HepG2 (cell line): ENCODE results near the gene TNFAIP1. TPM values are rescaled to one million over a fixed set of nuclear protein-coding genes. Genes with fewer than 3 reads are reported as not detected.

ENCODE experiments used
- CC2D1A ChIP-seq: sonication (generic); formaldehyde crosslinking; IDR thresholded peaks from 2 replicates; pipeline ENCODE4 v1.8.1; 2023; ENCODE audit warnings: mild to moderate bottlenecking, missing genetic modification reagents
- GMEB1 ChIP-seq: sonication (generic); formaldehyde crosslinking; IDR thresholded peaks from 2 replicates; pipeline ENCODE4 v1.5.1; 2020; ENCODE audit warnings: missing genetic modification reagents, mild to moderate bottlenecking, borderline replicate concordance
- GPN1 ChIP-seq: sonication (generic); formaldehyde crosslinking; IDR thresholded peaks from 2 replicates; pipeline ENCODE4 v1.5.1; 2020; ENCODE audit warnings: missing genetic modification reagents, borderline replicate concordance
- GTF3A ChIP-seq: sonication (generic); formaldehyde crosslinking; conservative IDR thresholded peaks from 2 replicates; pipeline ENCODE4 v1.4.0; 2020; ENCODE audit warnings: mild to moderate bottlenecking, missing genetic modification reagents
- HOXA7 ChIP-seq: sonication (generic); formaldehyde crosslinking; IDR thresholded peaks from 2 replicates; pipeline ENCODE4 v1.8.1; 2022; ENCODE audit warnings: mild to moderate bottlenecking, missing genetic modification reagents, moderate library complexity
- KAT7 ChIP-seq: IDR thresholded peaks from 2 replicates; pipeline ENCODE4 v1.6.1; 2018; ENCODE audit warnings: borderline replicate concordance, missing compliant biosample characterization
- MYC ChIP-seq: sonication (generic); formaldehyde crosslinking; IDR thresholded peaks from 2 replicates; pipeline ENCODE4 v1.9.0; 2021; ENCODE audit warnings: missing genetic modification reagents, borderline replicate concordance
- PLRG1 ChIP-seq: fragments of 450-650 bp; conservative IDR thresholded peaks from 2 replicates; pipeline ENCODE4 v1.6.1; 2016
- REL ChIP-seq: sonication (generic); formaldehyde crosslinking; conservative IDR thresholded peaks from 2 replicates; pipeline ENCODE4 v1.8.0; 2022; ENCODE audit warnings: mild to moderate bottlenecking, missing genetic modification reagents, moderate library complexity
- RXRB ChIP-seq: IDR thresholded peaks from 2 replicates; pipeline ENCODE4 v1.6.1; 2016; ENCODE audit warnings: borderline replicate concordance, missing genetic modification reagents, missing compliant biosample characterization
- SNAPC2 ChIP-seq: sonication (generic); formaldehyde crosslinking; IDR thresholded peaks from 2 replicates; pipeline ENCODE4 v1.8.1; 2022; ENCODE audit warnings: mild to moderate bottlenecking, missing genetic modification reagents
- TOPORS ChIP-seq: sonication (generic); formaldehyde crosslinking; IDR thresholded peaks from 2 replicates; pipeline ENCODE4 v1.8.0; 2023; ENCODE audit warnings: mild to moderate bottlenecking, missing genetic modification reagents
- XRCC5 ChIP-seq: fragments of 200-400 bp; formaldehyde crosslinking; optimal IDR thresholded peaks from 2 replicates; pipeline ENCODE3; 2017; ENCODE audit warnings: mild to moderate bottlenecking, low read length
- ZBTB42 ChIP-seq: sonication (generic); formaldehyde crosslinking; IDR thresholded peaks from 2 replicates; pipeline ENCODE4 v1.5.0; 2020; ENCODE audit warnings: mild to moderate bottlenecking, missing genetic modification reagents
- ZBTB43 ChIP-seq: sonication (generic); formaldehyde crosslinking; conservative IDR thresholded peaks from 2 replicates; pipeline ENCODE4 v1.4.0; 2020; ENCODE audit warnings: missing genetic modification reagents
- ZKSCAN1 ChIP-seq: fragments of 150-350 bp; IDR thresholded peaks from 2 replicates; pipeline ENCODE4 v1.6.1; 2014; ENCODE audit warnings: low read length
- ZNF274 ChIP-seq: sonication (generic); formaldehyde crosslinking; IDR thresholded peaks from 2 replicates; pipeline ENCODE4 v1.5.1; 2020; ENCODE audit warnings: mild to moderate bottlenecking, missing genetic modification reagents
- ZNF326 ChIP-seq: sonication (generic); formaldehyde crosslinking; IDR thresholded peaks from 2 replicates; pipeline ENCODE4 v1.4.0; 2020; ENCODE audit warnings: missing genetic modification reagents, borderline replicate concordance
- ZNF382 ChIP-seq: sonication (generic); formaldehyde crosslinking; IDR thresholded peaks from 2 replicates; pipeline ENCODE4 v1.5.0; 2020; ENCODE audit warnings: missing genetic modification reagents, mild to moderate bottlenecking, borderline replicate concordance
- ZNF550 ChIP-seq: sonication (generic); formaldehyde crosslinking; IDR thresholded peaks from 2 replicates; pipeline ENCODE4 v1.4.0; 2020; ENCODE audit warnings: mild to moderate bottlenecking, missing genetic modification reagents, borderline replicate concordance
- ZNF607 ChIP-seq: sonication (generic); formaldehyde crosslinking; IDR thresholded peaks from 2 replicates; pipeline ENCODE4 v1.5.1; 2020; ENCODE audit warnings: missing genetic modification reagents, mild to moderate bottlenecking, borderline replicate concordance
- polyA plus RNA-seq, 8 experiments: library from polyadenylated mRNA; depleted of rRNA in 3 of 8; stranded (reverse) in 7 of 8; unstranded in 1 of 8; fragments of >200 nt; fragmentation: Illumina TruSeq in 4 of 8; extraction: Trizol in 4 of 8; gene quantifications; 2 replicates each; pipeline versions ENCODE4 v1.2.1 to v1.2.3, GENCODE V29; 2011 to 2016; ENCODE audit warnings: low read depth in 4 of 8, missing spikeins in 1 of 8, mixed read lengths in 1 of 8; ENCODE audit not compliant: insufficient read depth in 1 of 8
- total RNA-seq, 5 experiments: library from RNA; depleted of rRNA; stranded (reverse); fragments of >200 nt; fragmentation: Illumina TruSeq; extraction: Trizol; gene quantifications; 2 replicates each; pipeline ENCODE4 v1.2.3, GENCODE V29; 2016; ENCODE audit warnings: low read depth in 1 of 5
- TF ChIP-seq, protein P1 (sequence below): sonication (generic); formaldehyde crosslinking; IDR thresholded peaks from 2 replicates; pipeline ENCODE4 v1.5.1; 2020; ENCODE audit warnings: missing genetic modification reagents, mild to moderate bottlenecking, borderline replicate concordance
- TF ChIP-seq, protein P2 (sequence below): IDR thresholded peaks from 2 replicates; pipeline ENCODE4 v1.6.1; 2016; ENCODE audit warnings: missing genetic modification reagents, missing compliant biosample characterization
- TF ChIP-seq, protein P3 (sequence below): sonication (generic); formaldehyde crosslinking; IDR thresholded peaks from 2 replicates; pipeline ENCODE4 v1.4.0; 2020; ENCODE audit warnings: mild to moderate bottlenecking, missing genetic modification reagents

Gene TNFAIP1
- total and polyA plus RNA-seq, 2 of the 13 experiments (the other 11 are each of a cell fraction or from before 2014, with no cell fraction given), result 17.5 to 40.6 TPM

GRCh38 chr17:28368306-28368831 is 32.8 kb downstream of the TNFAIP1 start (continued):
- TF ChIP-seq ZBTB43 (CRISPR knock-in tag) (0 out of 2 replicates have a peak, but pooled peaks have one; percentile 62), ZNF607 (CRISPR knock-in tag) (peak; percentile 63; the same call in 1 of the 2 replicates), TOPORS (CRISPR knock-in tag) (no peak), ZKSCAN1 (no peak), ZNF382 (CRISPR knock-in tag) (no peak), ZNF550 (no peak), ZNF326 (CRISPR knock-in tag) (no peak), SNAPC2 (CRISPR knock-in tag) (no peak), GPN1 (no peak), XRCC5 (no peak), RXRB (CRISPR knock-in tag) (peak; percentile 92), MYC (CRISPR knock-in tag) (peak; percentile 61; the same call in 1 of the 2 replicates), HOXA7 (CRISPR knock-in tag) (no peak), KAT7 (CRISPR knock-in tag) (no peak), ZBTB42 (CRISPR knock-in tag) (0 out of 2 replicates have a peak, but pooled peaks have one; percentile 49), REL (CRISPR knock-in tag) (no peak), GTF3A (CRISPR knock-in tag) (no peak), GMEB1 (CRISPR knock-in tag) (no peak), ZNF274 (no peak), CC2D1A (CRISPR knock-in tag) (no peak), PLRG1 (no peak)
- TF ChIP-seq, protein P1, sequence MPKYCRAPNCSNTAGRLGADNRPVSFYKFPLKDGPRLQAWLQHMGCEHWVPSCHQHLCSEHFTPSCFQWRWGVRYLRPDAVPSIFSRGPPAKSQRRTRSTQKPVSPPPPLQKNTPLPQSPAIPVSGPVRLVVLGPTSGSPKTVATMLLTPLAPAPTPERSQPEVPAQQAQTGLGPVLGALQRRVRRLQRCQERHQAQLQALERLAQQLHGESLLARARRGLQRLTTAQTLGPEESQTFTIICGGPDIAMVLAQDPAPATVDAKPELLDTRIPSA, result no peak
- TF ChIP-seq, protein P2, sequence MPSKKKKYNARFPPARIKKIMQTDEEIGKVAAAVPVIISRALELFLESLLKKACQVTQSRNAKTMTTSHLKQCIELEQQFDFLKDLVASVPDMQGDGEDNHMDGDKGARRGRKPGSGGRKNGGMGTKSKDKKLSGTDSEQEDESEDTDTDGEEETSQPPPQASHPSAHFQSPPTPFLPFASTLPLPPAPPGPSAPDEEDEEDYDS (CRISPR knock-in tag), result peak; percentile 65
- TF ChIP-seq, protein P3, sequence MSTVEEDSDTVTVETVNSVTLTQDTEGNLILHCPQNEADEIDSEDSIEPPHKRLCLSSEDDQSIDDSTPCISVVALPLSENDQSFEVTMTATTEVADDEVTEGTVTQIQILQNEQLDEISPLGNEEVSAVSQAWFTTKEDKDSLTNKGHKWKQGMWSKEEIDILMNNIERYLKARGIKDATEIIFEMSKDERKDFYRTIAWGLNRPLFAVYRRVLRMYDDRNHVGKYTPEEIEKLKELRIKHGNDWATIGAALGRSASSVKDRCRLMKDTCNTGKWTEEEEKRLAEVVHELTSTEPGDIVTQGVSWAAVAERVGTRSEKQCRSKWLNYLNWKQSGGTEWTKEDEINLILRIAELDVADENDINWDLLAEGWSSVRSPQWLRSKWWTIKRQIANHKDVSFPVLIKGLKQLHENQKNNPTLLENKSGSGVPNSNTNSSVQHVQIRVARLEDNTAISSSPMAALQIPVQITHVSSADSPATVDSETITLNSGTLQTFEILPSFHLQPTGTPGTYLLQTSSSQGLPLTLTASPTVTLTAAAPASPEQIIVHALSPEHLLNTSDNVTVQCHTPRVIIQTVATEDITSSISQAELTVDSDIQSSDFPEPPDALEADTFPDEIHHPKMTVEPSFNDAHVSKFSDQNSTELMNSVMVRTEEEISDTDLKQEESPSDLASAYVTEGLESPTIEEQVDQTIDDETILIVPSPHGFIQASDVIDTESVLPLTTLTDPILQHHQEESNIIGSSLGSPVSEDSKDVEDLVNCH (CRISPR knock-in tag), result no peak
